Measurements from ENCODE around the gene CBARP.

- TF ChIP-seq CTCF (IDR thresholded peaks at IDR 0.05) (no peak), POLR2A (IDR thresholded peaks at IDR 0.05) (no peak)
Observed at GRCh38 chr19:1254530-1255185, 16.9 kb upstream of the CBARP start.
